COLO829 (cell line): ENCODE results near the gene MAP3K3.
"Not testable (repeated sequence)": the region's sequence is repeated elsewhere in the genome, so short reads cannot be mapped to it uniquely, and the experiment has no call there.

Experiments used
- DNase-seq: peaks from one replicate; pipeline ENCODE4 v3.0.0; 2012; ENCODE audit warnings: low spot score

MAP3K3 gene

DNA sequence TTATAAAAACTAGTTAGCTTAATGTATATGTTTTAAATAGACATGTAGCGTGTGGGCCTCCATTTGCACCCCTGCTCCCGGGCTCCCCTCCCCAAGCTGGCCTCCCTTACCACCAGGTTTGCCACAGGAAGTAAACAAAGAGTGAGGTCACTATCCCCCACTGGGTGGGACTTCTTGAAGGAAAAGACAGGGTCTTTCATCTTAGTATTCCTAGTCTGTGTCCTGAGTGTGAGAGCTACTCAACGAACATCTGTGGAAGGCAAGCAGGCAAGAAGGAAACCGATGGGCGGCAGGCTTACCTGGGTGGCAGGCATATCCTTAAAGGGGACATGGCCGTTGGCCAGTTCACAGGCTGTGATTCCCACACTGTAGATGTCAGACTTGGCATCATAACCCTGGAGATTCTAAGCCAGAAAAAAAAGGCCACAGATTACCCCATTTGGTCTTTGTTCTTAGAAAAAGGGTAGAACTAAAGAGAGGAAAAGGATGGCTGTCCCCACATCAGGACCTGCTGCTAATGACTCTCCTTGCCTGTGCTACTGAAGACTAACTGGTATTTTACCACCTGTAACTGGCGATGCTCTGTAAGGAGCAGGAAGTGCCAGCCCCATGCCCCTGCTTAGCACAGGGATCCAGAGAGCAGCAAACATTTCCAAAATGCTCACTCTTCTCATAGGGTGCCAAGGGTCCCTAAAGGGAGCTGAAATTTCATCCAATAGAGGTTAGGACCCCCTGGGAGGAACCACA, 84.3 kb downstream of the MAP3K3 start:
- DNase-seq, result no peak

- DNase-seq, result no peak
These were observed 84.9 kb downstream of the MAP3K3 start for GRCh38 chr17:63707151-63707550.

DNA sequence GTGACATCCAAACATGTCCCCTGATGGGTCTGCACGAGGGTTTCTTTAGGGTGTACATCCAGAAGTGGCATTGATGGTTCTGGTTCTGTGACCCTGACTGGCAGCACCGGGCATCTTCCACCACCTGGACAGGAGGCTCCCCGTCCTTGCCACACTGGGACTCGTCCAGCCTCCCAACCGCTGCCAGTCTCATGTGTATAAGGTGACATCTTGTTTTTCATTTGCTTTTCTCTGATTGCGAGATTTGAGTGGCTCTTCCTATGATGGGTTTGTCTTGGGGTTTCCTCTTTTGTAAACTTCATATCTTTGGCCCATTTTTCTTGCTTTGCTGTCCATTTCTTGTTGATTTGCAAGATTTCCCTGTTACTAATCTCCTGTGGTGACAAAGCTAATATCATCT, 86.9 kb downstream of the MAP3K3 start:
- DNase-seq, result no peak

DNA sequence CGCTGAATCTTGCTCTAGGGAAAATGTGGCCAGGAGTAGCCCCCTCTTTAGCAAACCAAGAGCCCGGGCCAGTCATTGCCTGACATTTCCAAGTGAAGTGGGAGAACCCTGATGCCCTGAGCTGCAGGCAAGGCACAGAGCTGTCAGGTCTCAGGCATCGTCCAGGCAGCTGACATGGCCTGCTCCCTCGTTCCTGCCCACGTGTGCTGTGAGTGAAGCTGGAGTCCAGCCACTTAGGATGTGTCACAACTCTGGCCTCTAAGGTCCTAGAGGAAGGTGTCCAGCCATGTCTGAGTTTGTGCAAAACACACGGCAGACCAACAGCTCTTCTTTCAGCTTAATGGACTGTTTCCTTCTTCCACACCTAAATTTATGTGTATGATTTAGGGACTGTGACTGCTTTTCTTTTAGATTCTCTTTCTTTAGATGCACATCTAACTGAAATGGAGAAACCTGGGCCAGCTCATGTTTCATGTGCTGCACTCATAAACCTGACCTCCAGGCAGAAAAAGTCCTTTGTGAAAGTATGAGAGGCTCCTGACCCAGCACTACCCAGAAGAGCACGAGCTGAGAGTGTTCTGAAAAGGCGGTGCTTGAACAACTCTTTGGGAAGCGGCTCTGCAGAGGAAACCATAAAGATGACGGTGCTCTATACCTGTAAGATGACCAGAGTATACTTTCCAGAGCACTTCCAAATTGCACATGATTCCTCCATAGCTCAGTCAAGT, 92.5 kb downstream of the MAP3K3 start:
- no peak for DNase-seq

GRCh38 chr17:63716426-63716825, 94.2 kb downstream of the MAP3K3 start:
- no peak for DNase-seq

DNA sequence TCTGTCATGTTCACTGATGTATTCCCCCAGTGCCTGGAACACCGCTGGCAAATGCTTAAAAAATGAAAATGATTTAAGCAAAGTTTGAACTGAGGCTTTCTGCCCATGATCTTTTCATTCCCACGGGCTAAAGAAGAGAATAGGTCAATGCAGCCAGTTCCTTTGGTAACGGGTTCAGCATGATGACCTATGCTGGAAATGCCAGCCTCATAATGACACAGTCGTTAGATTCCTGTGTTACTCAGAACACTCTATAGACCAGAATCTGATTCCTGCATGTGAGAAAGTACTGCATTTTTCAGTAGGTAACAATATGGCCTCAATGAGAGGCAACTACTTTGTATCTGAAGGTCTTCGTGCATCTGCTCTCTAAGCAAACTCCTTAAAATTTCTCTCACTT, 96.8 kb downstream of the MAP3K3 start:
- no peak for DNase-seq

DNA sequence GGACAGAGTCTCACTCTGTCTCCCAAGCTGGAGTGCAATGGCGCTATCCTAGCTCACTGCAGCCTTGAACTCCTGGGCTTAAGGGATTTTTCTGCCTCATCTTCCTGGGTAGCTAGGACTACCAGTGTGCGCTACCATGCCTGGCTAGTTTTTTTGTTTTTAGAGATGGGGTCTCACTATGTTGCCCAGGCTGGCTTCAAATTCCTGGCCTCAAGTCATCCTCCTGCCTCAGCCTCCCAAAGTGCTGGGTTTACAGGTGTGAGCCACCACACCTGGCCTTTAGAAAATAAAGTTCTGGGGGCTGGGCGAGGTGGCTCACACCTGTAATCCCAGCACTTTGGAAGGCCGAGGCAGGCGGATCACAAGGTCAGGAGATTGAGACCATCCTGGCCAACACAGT, 98.0 kb downstream of the MAP3K3 start:
- not testable (repeated sequence) for DNase-seq

GRCh38 chr17:63722403-63722802, 100.2 kb downstream of the MAP3K3 start:
- no peak for DNase-seq

- no peak for DNase-seq
These were observed 113.5 kb downstream of the MAP3K3 start for GRCh38 chr17:63735691-63736090.

DNA sequence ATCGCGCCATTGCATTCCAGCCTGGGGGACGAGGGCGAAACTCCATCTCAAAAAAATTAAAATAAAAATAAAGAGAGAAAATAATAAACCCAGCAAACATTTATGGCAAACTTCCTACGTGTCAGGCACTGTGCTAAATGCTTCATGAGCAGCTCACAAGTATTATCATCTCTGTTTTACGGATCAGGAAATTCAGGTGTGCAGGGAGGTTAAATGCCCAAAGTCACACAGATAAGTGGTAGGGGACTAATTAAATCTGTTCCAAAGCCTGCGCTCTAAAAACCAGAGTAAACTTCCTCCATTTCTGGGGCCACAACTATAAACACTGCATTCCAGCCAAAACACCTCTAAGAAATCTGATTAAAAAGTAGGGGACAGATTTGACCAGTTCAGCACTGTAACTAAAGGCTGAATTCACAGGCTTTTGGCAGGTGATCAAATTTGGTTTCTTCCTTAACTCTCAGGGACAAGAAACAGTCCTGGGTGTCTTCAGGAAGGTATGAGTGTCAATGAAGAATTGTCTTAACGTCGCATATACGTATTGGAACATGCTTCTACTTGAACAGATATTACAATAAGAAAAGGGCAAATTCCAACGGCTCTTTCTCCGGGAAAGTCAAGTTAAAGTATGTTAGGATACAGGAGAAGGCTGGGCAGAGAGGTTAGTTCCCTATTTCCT, 118.4 kb downstream of the MAP3K3 start:
- DNase-seq, result no peak

DNA sequence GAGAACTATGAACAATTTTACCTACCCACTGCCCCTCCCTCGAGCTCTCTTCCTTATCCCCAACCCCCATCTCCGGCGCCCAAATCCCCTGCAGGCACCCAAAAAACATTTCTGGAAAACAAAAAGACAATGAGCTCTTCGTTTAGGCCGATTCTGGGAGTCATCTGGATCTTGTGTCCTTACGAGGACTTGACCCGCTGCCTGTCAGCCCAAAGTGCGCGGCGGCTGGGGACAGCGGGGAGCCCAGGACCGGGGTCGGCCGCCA, 118.9 kb downstream of the MAP3K3 start:
- peak; percentile 3 for DNase-seq

DNA sequence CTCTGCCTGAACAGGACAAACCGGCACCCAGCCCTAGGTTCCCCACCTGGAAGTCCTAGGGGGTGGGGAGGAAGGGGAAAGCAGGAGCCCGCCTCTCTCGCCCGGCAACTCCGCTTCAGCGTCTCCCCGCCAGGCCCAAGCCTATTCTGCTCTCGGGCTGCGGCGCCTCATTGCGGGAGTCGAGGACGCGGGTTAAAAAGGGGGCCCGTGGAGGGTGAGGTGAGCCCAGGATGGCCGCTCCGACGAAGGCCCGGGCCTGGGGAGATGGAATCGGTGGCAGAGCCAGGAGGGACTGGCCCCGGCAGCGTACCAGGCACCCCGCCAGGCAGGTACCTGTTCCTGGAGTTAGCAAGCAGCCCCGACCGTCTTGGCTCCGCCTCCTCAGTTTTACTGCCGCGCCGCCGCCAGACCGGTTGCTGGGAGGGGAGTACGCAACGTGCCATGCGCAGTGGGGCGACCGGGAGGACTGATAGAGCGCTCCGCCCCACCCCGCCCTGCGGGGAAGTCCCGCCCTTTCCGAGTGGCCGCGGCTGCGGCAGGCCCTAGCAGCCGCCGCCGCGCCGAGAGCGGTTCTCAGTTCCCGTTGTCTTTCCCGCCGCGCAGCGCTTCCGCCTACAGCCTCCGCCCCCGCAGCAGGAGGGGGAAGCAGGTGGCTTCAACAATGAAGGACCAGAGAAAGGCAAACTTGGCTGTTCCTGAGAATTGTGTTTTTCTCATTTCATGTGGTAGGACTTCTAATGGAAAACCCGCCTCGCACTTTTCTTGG, 119.4 kb downstream of the MAP3K3 start, which contains the start of gene STRADA:
Gene STRADA, minus strand, starts transcription at position 392 of the 766 bp plus-strand sequence. CDS start 13,430 bp downstream, outside the sequence.
- peak; percentile 96 for DNase-seq
